Ovary (tissue), 9 donors: ENCODE data around the gene RIPOR2. TPM values are rescaled to one million over a fixed set of nuclear protein-coding genes. Genes with fewer than 3 reads are reported as not detected.

Source experiments
- DNase-seq, 5 donors: peaks; one replicate each; pipeline ENCODE4 v3.0.0-alpha.2; 2019 to 2020
- H3K27ac ChIP-seq, 2 donors: fragments of 200-600 bp; one replicate each; pipeline versions ENCODE4 v1.5.1 to v1.8.0; 2019 to 2022
- H3K27me3 ChIP-seq: fragments of 200-600 bp; one replicate; pipeline ENCODE4 v1.8.0; 2022
- H3K36me3 ChIP-seq: fragments of 200-600 bp; sonication (generic); one replicate; pipeline ENCODE4 v1.5.1; 2019
- H3K4me1 ChIP-seq: one replicate; pipeline ENCODE4 v1.8.1; 2013; ENCODE audit warnings: mild to moderate bottlenecking, moderate library complexity; ENCODE audit not compliant: insufficient read depth
- H3K4me3 ChIP-seq: fragments of 200-600 bp; sonication (generic); one replicate; pipeline ENCODE4 v1.5.1; 2017
- H3K9me3 ChIP-seq, 2 donors: fragments of 200-600 bp in 1 of 2; sonication (generic) in 1 of 2; one replicate each; pipeline versions ENCODE4 v1.5.1 to v1.8.1; 2013 to 2019; ENCODE audit warnings: mild to moderate bottlenecking in 1 of 2, moderate library complexity in 1 of 2
- EP300 ChIP-seq: sonication (generic); formaldehyde crosslinking; IDR thresholded peaks from one replicate; pipeline ENCODE4 v1.6.1; 2017; ENCODE audit warnings: antibody characterized with exemption
- POLR2A ChIP-seq: fragments of 450-650 bp; IDR thresholded peaks from one replicate; pipeline ENCODE4 v1.6.1; 2017; ENCODE audit warnings: antibody characterized with exemption, mild to moderate bottlenecking, moderate library complexity
- WGBS, 3 donors: extraction: QIAGEN DNeasy Blood & Tissue Kit in 1 of 3; methylation state at CpG; one replicate each; pipeline versions ENCODE4 v1.1.5 to v1.1.7; 2013 to 2017; 5-methylcytosine and 5-hydroxymethylcytosine counted together
- intact Hi-C, 4 donors: fragments of 100-400 bp; cut with DNase I; formaldehyde crosslinking; loops; one replicate each; pipeline versions ENCODE4 v1.11.0 to v1.15.1; 2022 to 2023
- polyA plus RNA-seq, 2 donors: library from polyadenylated mRNA; stranded (reverse); fragments of 200-250 nt in 1 of 2; fragments of 350-450 nt in 1 of 2; fragmentation: Illumina TruSeq in 1 of 2; extraction: RNeasy Lipid Tissue Mini Kit (QIAGEN cat#74804) in 1 of 2; gene quantifications; one replicate each; pipeline ENCODE4 v1.2.3, GENCODE V29; 2013 to 2014
- total RNA-seq, 7 donors: library from RNA; depleted of rRNA in 2 of 7; stranded (reverse); fragments of >200 nt in 2 of 7; fragmentation: NEBNext Ultra II Directional in 3 of 7; extraction: Animal tissue kit (Norgen Biotek cat#: 25700) in 3 of 7; gene quantifications; one replicate each; pipeline versions ENCODE4 v1.1.0 to v1.2.4, GENCODE V29; 2016 to 2023
- TF ChIP-seq, protein P1 (sequence below), 3 donors: fragments of 450-650 bp in 2 of 3; fragments of 200-600 bp in 1 of 3; IDR thresholded peaks; one replicate each; pipeline versions ENCODE4 v1.5.1 to v1.8.0; 2016 to 2022; ENCODE audit warnings: antibody characterized with exemption in 3 of 3, mild to moderate bottlenecking in 1 of 3
- donor health status: DM: no; HTN: no; CAD: no; lungs with moderate emphysema.
- donor health status: DM: no; HTN: no; CAD: no.
- donor health status: Bipolar disorder and iron deficiency.
- donor health status: DM: yes; HTN: yes; CAD: no.
- donor health status: DM: no; HTN: no; CAD: no.
- donor health status: DM: yes; HTN: yes; CAD: no.

Gene RIPOR2
- total and polyA plus RNA-seq, 9 donors: 1.1 to 14.4 (median 4.5) TPM

DNA sequence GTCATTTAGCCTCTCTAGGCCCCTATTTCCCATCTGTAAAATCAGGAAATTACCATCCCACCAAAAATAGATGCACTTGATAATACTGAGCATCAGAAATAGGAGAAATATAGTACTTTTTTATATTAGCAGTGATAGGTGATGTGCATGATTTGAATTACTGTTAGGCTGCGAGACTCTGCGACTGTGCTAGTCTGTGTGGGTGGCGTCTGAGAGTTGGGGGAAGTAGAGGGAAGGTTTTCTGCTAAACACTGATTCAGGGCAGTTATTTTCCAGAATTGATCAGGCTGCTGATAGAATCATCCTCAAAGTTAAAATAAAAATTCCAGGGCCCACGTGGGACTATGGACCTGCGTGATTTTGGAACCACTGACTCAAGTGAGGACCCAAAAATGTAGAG lies 76.6 kb downstream of the RIPOR2 start:
- intact Hi-C loops: loop anchor here in 2 of 4 donors (5.0 to 10.0 kb wide), 2 partner anchors 213 to 216 kb away; no protein-coding TSS in a partner anchor
- WGBS, 3 donors: 91 to 92% (median 92%) methylated on average over 5 of the region's 5 CpGs
- H3K36me3 ChIP-seq: no peaks in the 10 kb centered on the region
- H3K9me3 ChIP-seq: no peaks in the 10 kb centered on the region
- DNase-seq: no peak
- TF ChIP-seq, protein P1, sequence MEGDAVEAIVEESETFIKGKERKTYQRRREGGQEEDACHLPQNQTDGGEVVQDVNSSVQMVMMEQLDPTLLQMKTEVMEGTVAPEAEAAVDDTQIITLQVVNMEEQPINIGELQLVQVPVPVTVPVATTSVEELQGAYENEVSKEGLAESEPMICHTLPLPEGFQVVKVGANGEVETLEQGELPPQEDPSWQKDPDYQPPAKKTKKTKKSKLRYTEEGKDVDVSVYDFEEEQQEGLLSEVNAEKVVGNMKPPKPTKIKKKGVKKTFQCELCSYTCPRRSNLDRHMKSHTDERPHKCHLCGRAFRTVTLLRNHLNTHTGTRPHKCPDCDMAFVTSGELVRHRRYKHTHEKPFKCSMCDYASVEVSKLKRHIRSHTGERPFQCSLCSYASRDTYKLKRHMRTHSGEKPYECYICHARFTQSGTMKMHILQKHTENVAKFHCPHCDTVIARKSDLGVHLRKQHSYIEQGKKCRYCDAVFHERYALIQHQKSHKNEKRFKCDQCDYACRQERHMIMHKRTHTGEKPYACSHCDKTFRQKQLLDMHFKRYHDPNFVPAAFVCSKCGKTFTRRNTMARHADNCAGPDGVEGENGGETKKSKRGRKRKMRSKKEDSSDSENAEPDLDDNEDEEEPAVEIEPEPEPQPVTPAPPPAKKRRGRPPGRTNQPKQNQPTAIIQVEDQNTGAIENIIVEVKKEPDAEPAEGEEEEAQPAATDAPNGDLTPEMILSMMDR (IDR thresholded peaks at IDR 0.05): no peak
- TF ChIP-seq POLR2A: no peak
- no peak for TF ChIP-seq EP300
- H3K27ac ChIP-seq: no peak overlapping the region
- H3K4me1 ChIP-seq: peaks cover 4% of the 10 kb centered on the region
- no peak overlapping the region for H3K4me3 ChIP-seq
- no peaks in the 10 kb centered on the region for H3K27me3 ChIP-seq

DNA sequence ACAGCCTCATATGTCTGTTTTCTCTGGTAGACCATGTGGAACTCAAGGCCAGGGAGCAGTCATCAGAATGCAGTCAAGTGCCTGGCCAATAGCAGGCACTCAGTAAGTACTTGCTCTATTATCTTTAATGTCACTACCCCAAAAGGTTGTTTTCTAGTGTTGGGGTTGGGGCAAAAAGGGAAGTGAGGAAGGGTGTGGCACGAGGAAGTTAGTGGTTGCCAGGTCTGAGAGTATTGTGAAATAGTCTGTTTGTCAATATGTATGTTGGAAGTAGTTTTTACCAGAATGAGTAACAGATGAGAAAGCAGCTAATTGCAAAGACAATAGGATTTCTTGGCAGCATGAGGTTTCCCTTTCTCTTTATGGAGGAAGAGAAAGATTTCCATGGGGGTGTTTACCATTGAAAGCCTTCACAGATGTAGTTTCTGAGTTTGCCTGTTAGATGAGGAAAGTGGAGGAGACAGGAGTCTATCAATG lies 77.5 kb downstream of the RIPOR2 start:
- intact Hi-C loops: loop anchor here in 2 of 4 donors (5.0 to 10.0 kb wide), 2 partner anchors 214 to 217 kb away; no protein-coding TSS in a partner anchor
- H3K4me1 ChIP-seq: peaks cover 4% of the 10 kb centered on the region
- TF ChIP-seq POLR2A (no peak), EP300 (no peak)
- TF ChIP-seq, protein P1 (IDR thresholded peaks at IDR 0.05): no peak
- H3K27me3 ChIP-seq: no peaks in the 10 kb centered on the region
- H3K27ac ChIP-seq: no peak overlapping the region
- H3K4me3 ChIP-seq: no peak overlapping the region
- H3K9me3 ChIP-seq: no peaks in the 10 kb centered on the region
- DNase-seq: no peak
- 78 to 89% (median 82%) methylated on average over 1 of the region's 1 CpG for WGBS, 3 donors
- no peaks in the 10 kb centered on the region for H3K36me3 ChIP-seq

DNA sequence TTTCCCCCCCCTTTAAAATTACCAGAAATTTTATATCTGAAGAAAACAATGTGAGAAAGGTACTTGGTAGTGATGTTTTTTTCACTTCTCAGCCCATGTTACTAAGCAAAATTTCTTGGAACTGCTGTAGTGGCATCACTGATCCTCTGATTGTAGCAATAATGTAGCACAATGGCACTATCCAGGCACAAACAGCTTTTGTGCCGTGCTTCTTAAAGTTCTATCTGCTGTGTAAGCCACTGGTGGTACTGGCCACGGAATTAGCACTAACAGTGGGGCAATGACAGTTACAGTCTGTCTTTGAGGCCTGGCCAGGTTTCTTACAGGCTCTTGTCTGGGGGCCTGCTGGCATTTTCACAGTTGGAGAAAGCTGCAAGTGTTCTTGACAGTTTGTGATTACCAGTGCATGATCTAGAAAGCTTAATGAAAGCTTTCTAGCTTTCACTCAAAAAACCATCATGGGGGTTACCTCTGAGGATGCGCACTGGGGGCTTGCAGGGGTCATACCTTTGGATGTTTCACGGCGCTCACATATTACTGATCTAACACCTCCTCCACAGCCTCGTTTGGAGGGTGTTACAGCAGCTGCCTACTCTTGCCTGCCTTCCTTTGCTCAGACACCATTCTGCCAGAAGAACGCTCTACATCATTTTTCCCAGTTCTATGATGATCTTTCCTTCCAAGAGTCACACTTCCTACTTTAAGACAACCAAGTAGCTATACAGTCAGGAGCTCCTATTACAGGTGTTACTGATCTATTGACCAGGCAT lies 78.7 kb downstream of the RIPOR2 start:
- no peaks in the 10 kb centered on the region for H3K27me3 ChIP-seq
- intact Hi-C loops: loop anchor here in 3 of 4 donors (2.0 to 10.0 kb wide), 3 partner anchors 214 to 218 kb away; no protein-coding TSS in a partner anchor
- 87 to 92% (median 91%) methylated on average over 7 of the region's 7 CpGs for WGBS, 3 donors
- no peak overlapping the region for H3K27ac ChIP-seq
- H3K36me3 ChIP-seq: no peaks in the 10 kb centered on the region
- DNase-seq: no peak
- TF ChIP-seq, protein P1 (IDR thresholded peaks at IDR 0.05): no peak
- no peak for TF ChIP-seq EP300
- no peak overlapping the region for H3K4me3 ChIP-seq
- H3K4me1 ChIP-seq: peaks cover 4% of the 10 kb centered on the region
- H3K9me3 ChIP-seq: no peaks in the 10 kb centered on the region

DNA sequence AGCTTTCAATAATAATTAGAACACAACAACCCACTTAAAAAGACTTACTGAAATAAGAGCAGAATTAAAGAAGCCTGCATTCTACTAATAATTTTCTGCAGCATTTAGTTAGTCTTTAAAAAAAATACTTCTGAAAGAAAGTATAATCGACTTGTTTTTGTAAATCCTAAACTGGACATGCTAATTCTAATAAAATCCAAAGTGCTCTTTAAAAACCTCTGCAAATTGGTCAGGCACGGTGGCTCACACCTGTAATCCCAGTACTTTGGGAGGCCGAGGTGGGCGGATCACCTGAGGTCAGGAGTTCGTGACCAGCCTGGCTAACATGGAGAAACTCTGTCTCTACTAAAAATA lies 79.5 kb downstream of the RIPOR2 start:
- TF ChIP-seq EP300 (no peak), POLR2A (no peak)
- TF ChIP-seq, protein P1 (IDR thresholded peaks at IDR 0.05): no peak
- H3K27ac ChIP-seq: no peak overlapping the region
- H3K4me3 ChIP-seq: no peak overlapping the region
- no peaks in the 10 kb centered on the region for H3K27me3 ChIP-seq
- no peaks in the 10 kb centered on the region for H3K9me3 ChIP-seq
- H3K4me1 ChIP-seq: peaks cover 4% of the 10 kb centered on the region
- no peak for DNase-seq
- 59 to 67% (median 62%) methylated on average over 5 of the region's 5 CpGs for WGBS, 3 donors
- intact Hi-C loops: loop anchor here in 3 of 4 donors (2.0 to 10.0 kb wide), 3 partner anchors 215 to 219 kb away; no protein-coding TSS in a partner anchor
- H3K36me3 ChIP-seq: no peaks in the 10 kb centered on the region
